Activated CD4-positive, alpha-beta T cell treated with anti-CD3 and anti-CD28 coated beads for 24 hours (primary cell): ENCODE measurements around the gene SYCP2.
"Not testable (repeated sequence)": the region's sequence is repeated elsewhere in the genome, so short reads cannot be mapped to it uniquely, and the experiment has no call there.

Experiments
- DNase-seq, 2 donors: peaks; one replicate each; pipeline ENCODE4 v3.0.0-alpha.2; 2020; ENCODE audit warnings: low read depth in 2 of 2

The SYCP2 gene

DNA sequence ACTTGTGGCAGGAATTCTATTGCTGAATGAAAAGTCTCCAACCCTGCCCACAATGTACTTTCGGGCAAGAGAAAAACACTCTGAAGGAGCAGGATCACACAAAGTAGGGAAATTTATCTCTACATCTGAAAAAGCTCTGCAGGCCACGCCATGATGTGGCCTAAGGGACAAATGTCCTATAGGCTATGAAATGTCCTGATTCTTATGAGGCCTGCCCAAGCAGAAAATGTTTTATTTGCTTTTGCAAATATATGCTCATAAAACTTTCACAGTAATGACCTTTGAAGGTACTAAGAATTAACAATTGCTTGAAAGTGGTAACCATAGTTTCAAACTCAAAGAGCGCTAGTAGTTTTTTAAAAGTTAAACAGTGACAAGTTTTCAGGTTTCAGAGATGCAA, 31.0 kb downstream of the SYCP2 start:
- no peak for DNase-seq

DNA sequence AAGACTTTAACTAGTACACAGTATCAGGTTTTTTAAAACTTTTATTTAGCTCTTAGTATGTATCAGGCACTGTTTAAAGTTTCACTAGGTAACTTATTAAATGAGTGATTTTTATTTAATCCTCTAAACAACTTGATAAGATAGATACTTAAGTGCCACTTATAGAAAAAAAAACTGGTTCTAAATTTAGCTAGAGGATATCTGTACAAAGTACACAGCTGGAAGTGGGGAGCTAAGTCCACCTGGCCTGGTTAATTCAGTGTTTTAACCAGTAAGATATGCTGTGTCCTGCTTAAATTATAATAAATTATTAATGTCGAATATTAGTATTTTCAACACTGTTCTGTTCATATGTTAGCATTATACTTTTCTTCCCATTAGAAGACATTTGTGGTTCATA, 37.5 kb downstream of the SYCP2 start:
- no peak for DNase-seq

- no peak for DNase-seq
Observed at GRCh38 chr20:59891581-59891980, 41.9 kb downstream of the SYCP2 start.

DNA sequence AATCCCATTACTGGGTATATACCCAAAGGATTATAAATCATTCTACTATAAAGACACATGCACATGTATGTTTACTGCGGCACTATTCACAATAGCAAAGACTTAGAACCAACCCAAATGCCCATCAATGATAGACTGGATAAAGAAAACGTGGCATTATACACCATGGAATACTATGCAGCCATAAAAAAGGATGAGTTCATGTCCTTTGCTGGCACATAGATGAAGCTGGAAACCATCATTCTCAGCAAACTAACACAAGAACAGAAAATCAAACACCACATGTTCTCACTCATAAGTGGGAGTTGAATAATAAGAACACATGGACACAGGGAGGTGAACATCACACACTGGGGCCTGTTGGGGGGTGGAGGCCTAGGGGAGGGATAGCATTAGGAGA, 43.4 kb downstream of the SYCP2 start:
- not testable (repeated sequence) for DNase-seq

- DNase-seq = no peak
Observed at GRCh38 chr20:59888050-59888449, 45.4 kb downstream of the SYCP2 start.

DNA sequence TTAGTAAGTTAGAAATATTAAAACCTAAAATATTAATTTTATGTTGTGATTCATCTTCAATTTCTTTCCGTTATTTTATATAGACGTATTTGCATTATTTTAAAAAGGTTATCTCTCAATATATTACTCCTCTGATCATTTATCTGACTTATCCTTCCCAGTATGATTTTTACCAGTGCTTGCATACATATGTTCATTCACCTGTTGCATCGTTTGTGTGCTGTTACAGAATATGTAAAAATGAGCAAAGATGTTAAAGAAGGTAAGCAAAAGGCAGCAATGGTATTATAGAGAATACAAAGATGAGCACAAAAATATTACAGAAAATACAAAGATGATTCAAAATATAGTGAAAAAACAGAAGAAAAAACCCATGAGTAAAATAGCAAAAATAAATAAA, 48.9 kb downstream of the SYCP2 start:
- DNase-seq = no peak

GRCh38 chr20:59880198-59880597, 53.2 kb downstream of the SYCP2 start:
- no peak for DNase-seq

DNA sequence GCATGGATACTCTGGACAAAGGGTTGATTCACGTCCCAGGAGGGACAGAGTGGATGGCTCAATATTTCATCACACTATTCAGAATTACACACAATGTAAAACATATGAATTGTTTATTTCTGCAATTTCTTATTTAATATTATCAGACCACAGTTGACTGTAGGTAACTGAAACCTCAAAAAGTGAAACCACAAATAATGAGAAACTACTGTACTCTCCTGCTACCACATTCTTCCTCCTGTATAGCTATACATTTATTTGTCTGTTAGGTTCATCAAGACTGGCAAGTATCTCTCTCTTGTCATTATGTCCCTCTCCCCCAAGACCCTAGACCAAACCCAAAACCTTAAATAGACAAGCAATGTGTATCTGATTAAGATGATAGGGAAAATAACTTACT, 60.0 kb downstream of the SYCP2 start:
- DNase-seq = no peak

GRCh38 chr20:59871096-59871495, 62.3 kb downstream of the SYCP2 start:
- no peak for DNase-seq

GRCh38 chr20:59866338-59866737, 67.1 kb downstream of the SYCP2 start:
- DNase-seq = no peak

- no peak for DNase-seq
Observed at GRCh38 chr20:59864726-59865125, 68.7 kb downstream of the SYCP2 start.

DNA sequence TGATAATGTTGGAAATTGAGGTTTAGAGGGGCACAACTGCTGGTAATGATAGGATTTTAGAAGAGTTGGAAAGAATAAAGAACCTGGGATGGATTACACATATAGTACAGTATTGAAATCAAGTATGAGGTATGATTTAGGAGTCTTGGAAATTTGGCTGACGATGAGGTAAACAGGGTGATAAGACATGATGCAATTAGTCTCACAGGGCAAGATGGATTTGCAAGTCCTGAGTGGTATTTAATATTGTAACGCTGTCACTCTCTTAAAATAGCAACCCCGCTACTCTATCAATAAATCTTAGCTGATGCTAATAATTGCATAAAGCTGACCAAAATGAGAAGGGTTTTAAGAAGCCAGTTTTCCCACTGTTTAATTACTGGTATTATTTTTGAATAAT, 70.4 kb downstream of the SYCP2 start:
- no peak for DNase-seq

DNA sequence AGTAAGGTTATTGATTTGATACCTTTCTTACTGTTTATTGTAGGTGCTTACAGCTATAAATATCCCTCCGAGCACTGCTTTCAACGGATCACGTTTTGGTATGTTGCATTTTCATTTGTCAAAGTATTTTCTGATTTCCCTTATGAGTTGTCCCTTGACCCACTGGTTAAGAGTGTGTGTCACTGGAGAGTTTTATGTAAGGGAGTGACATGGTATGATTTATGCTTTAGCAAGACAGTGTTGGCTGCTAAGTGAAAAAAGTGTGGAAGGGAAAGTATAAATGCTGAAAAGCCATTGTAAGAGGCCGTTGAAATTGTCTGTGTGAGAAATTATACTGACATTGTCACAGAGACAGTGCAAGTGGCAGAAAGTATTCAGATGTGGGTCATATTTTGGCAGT, 72.0 kb downstream of the SYCP2 start:
- no peak for DNase-seq

DNA sequence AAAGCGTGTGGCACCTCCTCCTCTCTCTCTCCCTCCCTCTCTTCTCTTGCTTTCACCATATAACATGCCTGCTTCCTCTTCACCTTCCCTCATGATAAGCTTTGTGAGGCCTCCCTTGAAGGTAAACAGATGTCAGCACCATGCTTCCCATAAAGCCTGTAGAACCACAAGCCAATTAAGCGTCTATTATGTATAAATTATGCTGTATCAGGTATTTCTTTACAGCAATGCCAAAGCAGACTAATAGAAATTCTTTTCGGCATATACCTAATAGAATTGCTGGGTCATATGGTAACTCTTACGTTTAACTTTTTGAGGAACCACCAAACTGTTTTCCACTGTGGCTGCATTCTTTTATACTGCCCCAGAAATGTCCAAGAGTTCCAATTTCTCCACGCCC, 75.0 kb downstream of the SYCP2 start:
- DNase-seq = no peak

- DNase-seq = no peak
Observed at GRCh38 chr20:59857966-59858365, 75.5 kb downstream of the SYCP2 start.

GRCh38 chr20:59856941-59857340, 76.5 kb downstream of the SYCP2 start:
- not testable (repeated sequence) for DNase-seq

DNA sequence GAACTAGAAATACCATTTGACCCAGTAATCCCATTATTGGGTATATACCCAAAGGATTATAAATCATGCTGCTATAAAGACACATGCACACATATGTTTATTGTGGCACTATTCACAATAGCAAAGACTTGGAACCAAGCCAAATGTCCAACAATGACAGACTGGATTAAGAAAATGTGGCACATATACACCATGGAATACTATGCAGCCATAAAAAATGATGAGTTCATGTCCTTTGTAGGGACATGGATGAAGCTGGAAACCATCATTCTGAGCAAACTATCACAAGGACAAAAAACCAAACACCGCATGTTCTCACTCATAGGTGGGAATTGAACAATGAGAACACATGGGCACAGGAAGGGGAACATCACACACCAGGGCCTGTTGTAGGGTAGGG, 76.9 kb downstream of the SYCP2 start:
- not testable (repeated sequence) for DNase-seq

GRCh38 chr20:59850018-59850641, 83.3 kb downstream of the SYCP2 start:
- no peak for DNase-seq

- no peak for DNase-seq
Observed at GRCh38 chr20:59848182-59848581, 85.3 kb downstream of the SYCP2 start.

DNA sequence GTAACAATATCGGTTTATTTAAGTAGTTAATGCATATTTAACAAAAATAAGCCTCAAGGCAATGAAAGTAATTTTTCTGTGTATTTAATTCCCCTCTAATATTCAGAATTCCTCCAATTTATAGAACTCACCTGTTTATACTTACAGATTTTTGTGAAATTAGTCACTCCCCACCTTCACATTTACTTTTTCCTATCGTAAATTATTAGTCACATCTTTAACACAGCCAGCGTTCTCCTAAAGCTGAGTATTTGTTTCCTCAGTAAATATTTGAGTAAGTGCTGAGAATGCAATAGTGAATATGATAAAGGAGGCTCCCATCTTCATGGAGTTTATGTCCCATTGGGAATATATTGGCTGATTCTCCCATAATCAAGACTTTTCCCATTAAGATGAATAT, 88.0 kb downstream of the SYCP2 start:
- DNase-seq = no peak

- DNase-seq = no peak
Observed at GRCh38 chr20:59839400-59839799, 94.0 kb downstream of the SYCP2 start.

DNA sequence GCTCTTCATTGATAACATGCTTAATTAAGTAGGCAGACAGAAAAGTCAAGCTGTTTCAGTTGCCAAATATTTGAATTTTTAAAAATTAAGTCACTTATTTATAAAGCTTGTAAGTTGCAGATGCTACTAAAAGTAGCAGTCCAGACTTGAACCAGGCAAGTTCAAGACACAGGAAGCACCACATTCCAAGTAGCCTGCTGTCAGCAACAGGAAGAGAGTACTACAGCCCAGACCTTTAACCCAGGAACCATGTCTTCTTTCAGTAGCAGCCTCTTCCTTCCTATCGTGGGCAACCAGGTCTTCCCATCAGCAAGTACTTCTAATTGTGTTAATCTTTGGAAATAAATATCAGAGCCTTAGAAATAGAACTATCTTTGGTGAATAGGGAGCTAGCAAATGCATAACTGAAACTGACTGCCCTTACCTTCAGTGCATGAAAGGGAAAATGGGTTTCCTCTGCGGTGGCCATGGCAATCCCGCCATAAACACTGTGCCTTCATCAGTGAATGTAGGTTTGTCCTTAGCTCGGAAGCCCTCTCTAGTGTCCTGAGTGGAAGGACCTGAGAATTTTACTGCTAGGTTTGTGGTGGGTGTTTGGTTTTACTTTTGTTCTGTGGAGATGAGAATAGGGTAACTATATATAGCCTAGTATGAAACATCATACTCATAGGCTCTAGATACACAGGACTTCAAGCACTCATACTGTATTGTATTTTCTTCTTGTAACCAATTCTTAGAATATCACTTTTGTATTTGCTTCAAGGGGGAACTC, 95.6 kb downstream of the SYCP2 start:
- no peak for DNase-seq

DNA sequence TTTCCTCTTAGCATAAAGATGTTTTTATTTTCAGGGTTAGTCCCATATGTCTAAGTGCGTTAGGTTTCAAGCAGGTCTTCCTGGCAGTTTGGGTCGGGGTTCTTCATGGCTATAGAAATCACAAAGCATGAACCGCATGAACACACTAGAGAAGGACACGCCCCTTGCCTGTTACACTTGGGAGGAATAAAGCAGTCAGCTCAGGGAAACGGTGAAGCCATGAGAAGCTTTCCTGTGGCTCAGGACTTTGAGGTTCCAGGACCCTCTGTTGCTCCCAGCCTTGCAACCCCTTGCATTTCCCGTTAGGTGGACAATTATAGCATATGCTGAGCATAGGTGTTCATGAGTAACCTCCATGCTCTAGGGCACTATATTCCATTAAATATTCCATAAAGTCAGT, 96.7 kb downstream of the SYCP2 start:
- no peak for DNase-seq
